Activated naive CD8-positive, alpha-beta T cell treated with anti-CD3 and anti-CD28 coated beads, Interleukin-2, amount 10 ng/mL, durations not matched to agents 7 days and 5 days (primary cell): Measurements from ENCODE around the gene TYW5. TPM values are rescaled to one million over a fixed set of nuclear protein-coding genes. Genes with fewer than 3 reads are reported as not detected.

Experiments
- ATAC-seq: fragments of 150-1000 bp; cut with Tn5 transposase; one replicate; pipeline ENCODE4 v1.10.0; 2021; ENCODE audit warnings: low read depth, moderate library complexity
- POLR2A ChIA-PET: fragments of 350-600 bp; sonication (Branson Sonifier 250); formaldehyde crosslinking; loops from one replicate; lab custom pipeline; 2021; ENCODE audit warnings: antibody characterized with exemption; lab: Charles Lee
- DNase-seq: peaks from one replicate; pipeline ENCODE4 v3.0.0; 2021
- H3K27ac Mint-ChIP-seq: one replicate; pipeline ENCODE4 v1.8.0; 2022; ENCODE audit warnings: mild to moderate bottlenecking, mixed read lengths
- H3K27me3 Mint-ChIP-seq: one replicate; pipeline ENCODE4 v1.8.0; 2022; ENCODE audit warnings: mild to moderate bottlenecking, moderate library complexity, mixed read lengths
- H3K36me3 Mint-ChIP-seq: one replicate; pipeline ENCODE4 v1.8.0; 2021; ENCODE audit warnings: mild to moderate bottlenecking, mixed read lengths
- H3K4me1 Mint-ChIP-seq: one replicate; pipeline ENCODE4 v1.8.0; 2021; ENCODE audit warnings: mixed read lengths
- H3K4me3 Mint-ChIP-seq: one replicate; pipeline ENCODE4 v1.8.0; 2022; ENCODE audit warnings: mild to moderate bottlenecking, moderate library complexity, mixed read lengths
- H3K9me3 Mint-ChIP-seq: one replicate; pipeline ENCODE4 v1.8.0; 2021; ENCODE audit warnings: mixed read lengths
- total RNA-seq, 2 experiments: library from RNA; stranded (reverse); gene quantifications; one replicate each; pipeline ENCODE4 v1.2.3, GENCODE V29; 2021

TYW5 gene
- total RNA-seq, 2 experiments from 2014 or later, result 9.3 to 10.0 TPM

DNA sequence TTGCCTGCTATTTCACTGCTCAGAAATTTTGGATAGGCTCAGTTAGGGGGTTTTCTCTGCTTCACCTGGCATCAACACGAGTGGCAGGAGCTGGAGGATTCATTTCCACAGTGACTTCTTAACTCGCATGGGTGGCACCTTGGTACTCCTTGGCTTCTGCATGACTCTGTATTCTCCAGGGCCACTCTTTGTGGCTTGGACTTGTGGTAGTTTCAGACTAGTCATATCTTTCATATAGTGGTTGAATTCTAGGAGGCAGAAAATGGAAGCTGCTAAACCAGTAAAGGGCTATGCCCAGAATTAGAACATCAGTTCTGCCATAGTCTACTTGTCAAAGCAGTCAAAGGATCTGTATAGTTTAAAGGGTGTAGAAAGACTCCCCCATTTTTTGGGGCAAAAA, 6.9 kb upstream of the TYW5 start:
- ATAC-seq, result no peak
- Mint-ChIP-seq H3K4me1 (peaks cover 13% of the 10 kb centered on the region), H3K9me3 (no peaks in the 10 kb centered on the region), H3K4me3 (no peak overlapping the region), H3K36me3 (peaks cover 25% of the 10 kb centered on the region), H3K27ac (no peak overlapping the region), H3K27me3 (no peaks in the 10 kb centered on the region)
- POLR2A ChIA-PET, result no interaction called here
- no peak for DNase-seq

DNA sequence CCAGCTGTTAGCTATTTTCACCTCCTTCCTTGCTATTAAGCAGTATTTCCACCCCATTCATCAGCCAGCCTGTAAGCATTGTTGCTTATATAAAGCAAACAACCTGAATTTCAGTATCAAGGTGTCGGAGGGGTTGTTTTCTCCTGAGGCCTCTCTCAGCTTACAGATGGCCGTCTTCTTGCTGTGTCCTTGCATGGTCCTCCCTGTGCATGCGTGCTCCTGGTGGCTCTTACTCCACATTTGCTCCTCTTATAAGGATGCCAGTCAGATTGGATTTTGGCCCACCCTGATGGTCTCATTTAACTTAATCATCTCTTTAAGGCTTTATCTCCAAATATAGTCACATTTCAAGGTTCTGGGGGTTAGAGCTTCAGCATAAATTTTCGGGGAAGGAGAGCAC, 2.7 kb upstream of the TYW5 start:
- no peak overlapping the region for H3K4me3 Mint-ChIP-seq
- no peaks in the 10 kb centered on the region for H3K27me3 Mint-ChIP-seq
- no peak for DNase-seq
- H3K4me1 Mint-ChIP-seq, result peaks cover 27% of the 10 kb centered on the region
- H3K9me3 Mint-ChIP-seq, result no peaks in the 10 kb centered on the region
- POLR2A ChIA-PET, result no interaction called here
- H3K36me3 Mint-ChIP-seq, result peaks cover 16% of the 10 kb centered on the region
- no peak for ATAC-seq
- H3K27ac Mint-ChIP-seq, result no peak overlapping the region

DNA sequence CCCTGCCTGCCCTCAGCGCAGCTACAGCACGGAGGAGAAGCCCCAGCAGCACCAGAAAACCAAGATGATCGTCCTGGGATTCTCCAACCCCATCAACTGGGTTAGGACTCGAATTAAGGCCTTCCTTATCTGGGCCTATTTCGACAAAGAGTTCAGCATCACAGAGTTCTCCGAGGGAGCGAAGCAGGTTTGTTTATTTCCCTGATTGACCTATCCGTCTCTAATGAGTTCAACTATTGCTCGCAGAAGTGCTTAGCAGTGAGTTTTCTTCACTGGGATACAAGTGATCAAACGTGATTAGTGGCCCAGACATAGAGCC, 730 bp upstream of the TYW5 start:
- no peaks in the 10 kb centered on the region for H3K9me3 Mint-ChIP-seq
- peaks cover 6% of the 10 kb centered on the region for H3K36me3 Mint-ChIP-seq
- H3K27ac Mint-ChIP-seq, result peak overlapping the region; percentile 86
- peak overlapping the region; percentile 92 for H3K4me3 Mint-ChIP-seq
- ATAC-seq, result no peak
- peaks cover 38% of the 10 kb centered on the region for H3K4me1 Mint-ChIP-seq
- H3K27me3 Mint-ChIP-seq, result no peaks in the 10 kb centered on the region
- no peak for DNase-seq
- POLR2A ChIA-PET, result interaction anchor here (0.7 kb wide), 1 partner anchor 347 kb away, joined by 3 read pairs; no protein-coding TSS in a partner anchor

DNA sequence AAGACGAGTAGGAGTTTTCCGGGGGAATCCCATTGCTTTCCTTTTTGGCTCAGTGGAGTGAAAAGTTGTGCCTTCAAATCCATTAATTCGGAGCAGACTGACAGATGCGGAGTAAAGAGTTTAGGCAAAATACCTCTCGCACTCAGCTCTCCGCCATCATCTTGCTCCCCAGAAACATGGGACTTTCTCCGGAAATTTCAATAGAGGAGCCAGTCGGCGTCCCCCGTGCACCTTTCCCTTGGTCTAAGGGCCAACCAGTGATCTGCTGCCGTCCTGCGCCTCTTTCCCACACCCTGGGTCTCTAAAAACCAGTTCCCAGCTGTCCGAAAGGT, 318 bp downstream of the TYW5 start:
- peak; percentile 45 for ATAC-seq
- DNase-seq, result no peak
- Mint-ChIP-seq H3K36me3 (peaks cover 3% of the 10 kb centered on the region), H3K27ac (peak overlapping the region; percentile 86), H3K27me3 (no peaks in the 10 kb centered on the region), H3K9me3 (no peaks in the 10 kb centered on the region), H3K4me1 (peaks cover 42% of the 10 kb centered on the region), H3K4me3 (peak overlapping the region; percentile 92)
- POLR2A ChIA-PET, result interaction anchor here (0.7 to 1.0 kb wide), 2 partner anchors 8 to 42 kb away, joined by 3 read pairs; no protein-coding TSS in a partner anchor

DNA sequence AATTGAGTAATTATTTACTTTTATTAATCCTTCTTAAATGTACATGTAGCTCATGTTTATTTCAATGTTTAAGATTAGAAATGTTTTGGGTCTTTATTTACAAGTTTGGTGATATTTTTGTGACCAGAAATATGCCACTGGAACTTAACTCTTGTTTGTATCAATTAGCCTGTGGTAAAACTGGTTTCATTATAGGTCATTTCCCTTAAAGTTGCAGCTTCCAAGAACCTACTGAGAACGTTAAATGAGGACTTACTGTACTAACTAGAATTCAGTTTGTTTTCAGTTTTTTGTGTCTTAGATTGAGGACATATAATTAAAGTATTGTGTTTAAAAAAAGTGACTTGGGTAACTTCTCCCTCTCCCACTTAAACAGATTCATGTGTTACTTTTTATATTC, 4.3 kb downstream of the TYW5 start:
- Mint-ChIP-seq H3K9me3 (no peaks in the 10 kb centered on the region), H3K4me1 (peaks cover 26% of the 10 kb centered on the region)

DNA sequence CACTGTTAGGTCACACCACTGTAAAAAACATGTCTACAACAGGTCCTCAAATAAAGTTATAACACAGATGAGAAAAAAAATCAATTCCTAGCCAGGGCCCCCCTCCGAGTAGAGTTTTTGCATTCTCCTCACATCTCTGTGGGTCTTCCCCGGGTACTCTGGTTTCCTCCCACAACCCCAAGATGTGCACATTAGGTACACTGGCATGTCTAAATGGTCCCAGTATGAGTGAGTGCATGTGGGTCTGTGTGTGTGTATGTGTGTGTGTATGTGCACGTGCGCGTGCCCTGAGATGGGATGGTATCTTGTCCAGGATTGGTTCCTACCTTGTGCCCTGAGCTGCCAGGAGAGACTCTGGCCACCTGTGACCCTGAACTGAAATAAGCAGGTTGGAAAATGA, 4.9 kb downstream of the TYW5 start:
- Mint-ChIP-seq H3K9me3 (no peaks in the 10 kb centered on the region), H3K4me1 (peaks cover 28% of the 10 kb centered on the region), H3K36me3 (peaks cover 12% of the 10 kb centered on the region), H3K27ac (peak overlapping the region; percentile 68), H3K27me3 (no peaks in the 10 kb centered on the region), H3K4me3 (peak overlapping the region; percentile 38)
- ATAC-seq (no peak), DNase-seq (no peak)
- POLR2A ChIA-PET, result no interaction called here

More for the DNA sequence above, 4.3 kb downstream of the TYW5 start:
- Mint-ChIP-seq H3K27me3 (no peaks in the 10 kb centered on the region), H3K4me3 (no peak overlapping the region), H3K36me3 (peaks cover 8% of the 10 kb centered on the region), H3K27ac (no peak overlapping the region)
- ATAC-seq (no peak), DNase-seq (no peak)
- POLR2A ChIA-PET, result no interaction called here

DNA sequence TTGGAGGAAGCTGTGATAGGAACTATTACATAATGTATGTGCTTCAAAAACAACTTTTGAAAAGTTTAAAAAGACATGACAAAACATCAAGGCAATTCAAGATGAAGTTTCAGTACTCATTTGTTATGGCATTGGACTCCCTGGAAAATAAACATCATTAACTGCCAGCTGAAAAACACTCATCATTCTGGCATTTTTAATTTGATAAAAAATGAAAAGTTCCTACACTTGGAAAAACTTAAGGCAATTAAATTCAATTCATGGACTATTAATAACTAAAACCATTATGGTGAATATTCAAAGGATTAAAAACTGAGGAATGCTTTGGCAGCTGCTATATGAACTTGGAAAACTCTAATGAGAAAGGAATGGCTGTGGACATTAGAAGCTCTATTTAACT, 8.5 kb downstream of the TYW5 start:
- H3K36me3 Mint-ChIP-seq, result peaks cover 13% of the 10 kb centered on the region
- DNase-seq, result no peak
- POLR2A ChIA-PET, result no interaction called here
- no peak overlapping the region for H3K27ac Mint-ChIP-seq
- no peaks in the 10 kb centered on the region for H3K27me3 Mint-ChIP-seq
- H3K4me1 Mint-ChIP-seq, result peaks cover 18% of the 10 kb centered on the region
- no peak for ATAC-seq
- H3K4me3 Mint-ChIP-seq, result no peak overlapping the region
- H3K9me3 Mint-ChIP-seq, result no peaks in the 10 kb centered on the region

DNA sequence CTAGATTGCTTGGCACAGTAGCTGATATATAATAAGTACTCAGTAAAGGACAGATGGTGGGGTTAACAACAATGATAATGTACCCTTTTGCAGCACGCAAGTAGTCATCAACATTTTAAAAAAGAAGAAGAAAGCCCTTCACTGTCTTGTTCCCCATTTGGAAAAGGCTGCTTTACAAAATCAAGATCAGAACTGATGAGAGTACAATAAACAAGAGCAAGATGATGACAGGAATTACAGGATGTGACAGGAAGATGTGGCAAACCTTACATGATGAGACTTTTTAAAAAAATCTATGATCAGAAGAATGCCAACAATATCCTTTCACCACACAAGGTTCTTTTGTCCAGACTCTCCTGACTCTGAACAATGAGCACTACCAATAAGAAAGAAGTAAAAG, 9.1 kb downstream of the TYW5 start:
- DNase-seq (no peak), ATAC-seq (no peak)
- Mint-ChIP-seq H3K36me3 (peaks cover 13% of the 10 kb centered on the region), H3K27me3 (no peaks in the 10 kb centered on the region), H3K4me1 (peaks cover 18% of the 10 kb centered on the region), H3K4me3 (no peak overlapping the region), H3K27ac (peak overlapping the region; percentile 19), H3K9me3 (no peaks in the 10 kb centered on the region)
- POLR2A ChIA-PET, result no interaction called here

DNA sequence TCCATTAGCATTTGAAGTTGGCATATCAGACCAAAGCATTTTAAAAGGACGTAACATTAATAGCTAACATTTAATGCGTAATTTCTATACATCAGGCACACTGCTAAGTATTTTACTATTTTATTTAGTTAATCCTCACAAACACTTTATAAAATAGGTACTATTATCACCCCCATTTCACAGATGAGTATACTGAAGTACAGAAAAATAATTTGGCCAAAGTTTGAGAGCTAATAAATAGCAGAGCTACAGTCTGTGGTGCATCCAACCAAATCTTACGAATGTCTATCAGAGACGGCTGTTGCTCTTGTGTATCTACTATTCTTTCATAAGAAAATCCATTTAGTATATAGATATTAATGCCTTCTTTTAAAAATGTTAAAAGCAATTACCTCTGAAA, 11.9 kb downstream of the TYW5 start:
- peaks cover 16% of the 10 kb centered on the region for H3K4me1 Mint-ChIP-seq
- H3K27me3 Mint-ChIP-seq, result no peaks in the 10 kb centered on the region
- no peak overlapping the region for H3K27ac Mint-ChIP-seq
- no peak for ATAC-seq
- no peak for DNase-seq
- no peaks in the 10 kb centered on the region for H3K9me3 Mint-ChIP-seq
- peaks cover 16% of the 10 kb centered on the region for H3K36me3 Mint-ChIP-seq
- POLR2A ChIA-PET, result interaction anchor here (0.6 kb wide), 1 partner anchor 14 kb away, joined by 3 read pairs; no protein-coding TSS in a partner anchor
- no peak overlapping the region for H3K4me3 Mint-ChIP-seq

DNA sequence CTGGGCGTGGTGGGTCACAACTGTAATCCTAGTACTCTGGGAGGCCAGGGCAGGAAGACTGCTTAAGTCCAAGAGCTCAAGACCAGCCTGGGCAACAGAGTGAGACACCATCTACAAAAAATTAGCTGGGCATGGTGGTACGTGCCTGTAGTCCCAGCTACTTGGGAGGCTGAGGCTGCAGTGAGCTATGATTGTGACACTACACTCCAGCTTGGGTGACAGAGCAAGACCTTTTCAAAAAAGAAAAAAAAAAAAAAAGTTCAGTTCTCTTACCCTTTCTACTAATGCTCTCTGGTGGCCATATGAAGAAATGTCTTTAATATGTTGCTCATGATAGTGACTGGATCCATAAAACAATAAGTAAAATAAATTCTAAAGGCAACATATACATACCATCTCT, 14.9 kb downstream of the TYW5 start:
- H3K36me3 Mint-ChIP-seq, result peaks cover 8% of the 10 kb centered on the region
- DNase-seq (no peak), ATAC-seq (peak; percentile 50)
- H3K4me1 Mint-ChIP-seq, result peaks cover 7% of the 10 kb centered on the region
- no peaks in the 10 kb centered on the region for H3K9me3 Mint-ChIP-seq
- H3K4me3 Mint-ChIP-seq, result no peak overlapping the region
- H3K27ac Mint-ChIP-seq, result no peak overlapping the region
- H3K27me3 Mint-ChIP-seq, result no peaks in the 10 kb centered on the region
- POLR2A ChIA-PET, result interaction anchor here (0.6 kb wide), 1 partner anchor 466 kb away, joined by 3 read pairs; no protein-coding TSS in a partner anchor

DNA sequence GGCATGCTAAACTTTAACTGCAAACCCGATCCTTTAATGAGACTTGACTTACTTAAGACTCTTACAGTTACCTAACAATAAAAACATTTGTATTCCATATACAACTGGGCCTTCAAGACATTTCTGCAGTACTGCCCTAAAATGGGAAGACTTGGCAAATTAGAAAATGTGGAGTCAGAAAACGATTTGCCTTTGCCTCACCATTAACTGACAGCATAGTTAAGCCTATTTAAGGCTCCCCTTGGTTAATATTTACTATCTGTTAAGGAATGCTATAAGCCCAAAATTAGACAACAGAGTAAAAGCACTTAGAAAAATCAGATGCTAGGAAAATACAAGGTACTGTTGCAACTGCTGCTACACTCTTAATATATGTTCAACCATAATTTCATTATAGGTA, 18.7 kb downstream of the TYW5 start:
- no peak overlapping the region for H3K27ac Mint-ChIP-seq
- POLR2A ChIA-PET, result no interaction called here

DNA sequence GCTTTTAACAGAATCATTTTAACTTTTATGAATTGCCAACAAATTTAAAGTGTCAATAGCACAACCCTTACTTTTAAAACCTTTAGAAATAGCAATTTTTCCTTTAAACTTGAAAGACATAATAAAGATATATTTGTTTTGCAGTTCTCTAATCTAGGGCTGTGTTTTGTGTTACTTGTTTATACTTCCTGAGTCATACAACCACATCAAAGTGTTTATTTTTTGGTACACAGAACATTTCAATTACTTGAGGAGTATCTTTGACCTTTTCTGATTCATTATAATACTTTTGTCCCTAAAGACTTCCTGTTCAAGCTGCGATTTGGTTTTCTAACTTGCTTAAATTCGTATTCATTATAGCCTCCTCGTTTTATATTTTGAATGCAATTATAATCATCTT, 21.8 kb downstream of the TYW5 start:
- POLR2A ChIA-PET, result no interaction called here
- ATAC-seq, result no peak
- H3K9me3 Mint-ChIP-seq, result no peaks in the 10 kb centered on the region

More for the DNA sequence above, 18.7 kb downstream of the TYW5 start:
- H3K36me3 Mint-ChIP-seq, result peaks cover 13% of the 10 kb centered on the region
- no peaks in the 10 kb centered on the region for H3K27me3 Mint-ChIP-seq
- H3K4me3 Mint-ChIP-seq, result no peak overlapping the region
- no peaks in the 10 kb centered on the region for H3K9me3 Mint-ChIP-seq
- DNase-seq, result no peak
- H3K4me1 Mint-ChIP-seq, result peaks cover 2% of the 10 kb centered on the region
- no peak for ATAC-seq

DNA sequence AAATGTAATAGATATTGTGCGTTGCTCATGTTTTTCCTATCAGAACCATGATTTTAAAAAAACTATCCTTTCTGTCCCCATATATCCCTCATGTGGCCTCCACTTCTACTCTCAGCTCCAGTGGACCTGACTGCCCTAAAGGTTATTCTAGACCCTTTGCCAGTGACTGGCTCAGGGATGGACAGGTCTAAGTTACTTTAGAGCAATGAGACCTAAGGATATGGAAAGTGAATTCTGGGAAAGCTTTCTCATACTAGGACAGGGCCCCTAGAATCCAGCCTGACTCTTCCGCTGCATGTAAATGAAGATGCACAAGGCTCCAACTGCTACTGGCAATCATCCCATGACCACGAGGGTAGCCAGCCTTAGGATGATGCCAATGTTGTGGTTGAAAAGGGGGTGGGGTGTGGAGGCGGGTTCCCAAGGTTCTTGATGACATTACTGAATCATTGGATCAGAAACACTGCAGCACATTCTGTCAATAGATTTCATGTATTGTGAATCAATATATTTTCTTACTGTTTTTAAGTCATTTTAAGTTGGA, 22.9 kb downstream of the TYW5 start:
- Mint-ChIP-seq H3K9me3 (no peaks in the 10 kb centered on the region), H3K36me3 (peaks cover 6% of the 10 kb centered on the region), H3K27me3 (no peaks in the 10 kb centered on the region), H3K27ac (no peak overlapping the region), H3K4me3 (no peak overlapping the region), H3K4me1 (no peaks in the 10 kb centered on the region)
- ATAC-seq (no peak), DNase-seq (no peak)
- POLR2A ChIA-PET, result no interaction called here

More for the DNA sequence above, 21.8 kb downstream of the TYW5 start:
- no peak for DNase-seq
- Mint-ChIP-seq H3K27me3 (no peaks in the 10 kb centered on the region), H3K36me3 (peaks cover 8% of the 10 kb centered on the region), H3K4me3 (no peak overlapping the region), H3K27ac (no peak overlapping the region), H3K4me1 (no peaks in the 10 kb centered on the region)

DNA sequence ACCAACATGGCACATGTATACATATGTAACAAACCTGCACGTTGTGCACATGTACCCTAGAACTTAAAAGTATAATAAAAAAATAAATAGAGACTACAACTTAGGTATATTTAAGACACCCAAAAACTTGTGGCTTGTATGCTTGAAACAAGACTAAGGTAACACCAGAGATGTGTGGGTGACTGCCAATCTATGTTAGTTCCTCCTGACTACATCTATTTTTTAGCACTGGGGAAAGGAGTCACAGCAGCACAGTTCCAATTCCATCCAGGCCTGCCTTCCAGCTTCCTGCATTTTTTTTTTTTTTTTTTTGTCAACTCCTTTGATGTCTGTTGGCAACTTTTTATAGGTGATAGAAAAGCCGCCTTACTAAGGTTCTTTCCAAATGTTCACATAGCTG, 26.0 kb downstream of the TYW5 start:
- Mint-ChIP-seq H3K4me3 (no peak overlapping the region), H3K27me3 (no peaks in the 10 kb centered on the region), H3K4me1 (peaks cover 5% of the 10 kb centered on the region), H3K27ac (no peak overlapping the region), H3K36me3 (peaks cover 13% of the 10 kb centered on the region), H3K9me3 (no peaks in the 10 kb centered on the region)
- DNase-seq, result no peak
- POLR2A ChIA-PET, result interaction anchor here (0.7 kb wide), 1 partner anchor 14 kb away, joined by 3 read pairs; no protein-coding TSS in a partner anchor
- ATAC-seq, result no peak
